Frontal cortex (tissue), 4 donors: Measurements from ENCODE around the gene FOXO6. TPM values are rescaled to one million over a fixed set of nuclear protein-coding genes. Genes with fewer than 3 reads are reported as not detected.
A peak's percentile ranks its signal among the peaks of the same experiment; 100 is the strongest.

Experiments
- DNase-seq, 2 donors: peaks; one replicate each; pipeline ENCODE4 v3.0.0; 2012; ENCODE audit warnings: low spot score in 2 of 2
- FAIRE-seq: peaks from 2 replicates; lab custom pipeline; 2012; peaks lifted over from hg19 to GRCh38; lab: Jason Lieb, UNC
- total RNA-seq: library from RNA; depleted of rRNA; stranded (reverse); fragments of >200 nt; gene quantifications from one replicate; pipeline ENCODE4 v1.2.3, GENCODE V29; 2014
- donor health status: control.
- donor health status: control.
- donor health status: control.

The FOXO6 gene
- total RNA-seq, 1 donor from 2014 or later, result 3.7 TPM

- FAIRE-seq, result no peak
- DNase-seq, result no peak
Measured at GRCh38 chr1:41380195-41380594, 19.0 kb downstream of the FOXO6 start.

- DNase-seq (peak; percentile 65 to 83), FAIRE-seq (no peak)
Measured at GRCh38 chr1:41380979-41381691, 19.9 kb downstream of the FOXO6 start.

- DNase-seq, result peak; percentile 59 to 68
- FAIRE-seq, result no peak
Measured at GRCh38 chr1:41381692-41382479, 20.7 kb downstream of the FOXO6 start.

DNA sequence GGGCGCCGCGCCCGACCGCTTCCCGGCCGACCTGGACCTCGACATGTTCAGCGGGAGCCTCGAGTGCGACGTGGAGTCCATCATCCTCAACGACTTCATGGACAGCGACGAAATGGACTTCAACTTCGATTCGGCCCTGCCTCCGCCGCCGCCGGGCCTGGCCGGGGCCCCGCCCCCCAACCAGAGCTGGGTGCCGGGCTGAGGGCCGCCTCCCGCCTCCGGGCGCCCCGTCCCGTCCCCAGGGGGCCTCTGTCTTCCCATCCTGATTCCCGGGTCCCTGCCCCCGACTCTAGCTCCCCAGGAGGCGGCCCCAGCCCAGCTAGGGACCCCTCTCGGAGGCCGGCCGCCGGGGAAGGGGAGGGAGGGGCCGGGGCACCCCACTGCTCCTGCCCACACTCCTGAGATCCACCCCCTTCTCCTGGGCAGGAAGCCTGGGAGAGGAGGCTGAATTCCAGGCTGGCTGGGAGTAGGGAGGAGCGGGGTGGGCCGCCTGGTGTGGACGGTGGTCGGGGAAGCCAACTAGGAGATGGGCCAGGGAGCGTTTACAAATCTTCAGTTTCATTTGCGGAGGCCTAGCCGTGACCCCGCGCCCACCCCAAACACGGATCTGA is 21.4 kb downstream of the FOXO6 start:
- DNase-seq (peak in 1 of 2 donors; percentile 50), FAIRE-seq (no peak)

DNA sequence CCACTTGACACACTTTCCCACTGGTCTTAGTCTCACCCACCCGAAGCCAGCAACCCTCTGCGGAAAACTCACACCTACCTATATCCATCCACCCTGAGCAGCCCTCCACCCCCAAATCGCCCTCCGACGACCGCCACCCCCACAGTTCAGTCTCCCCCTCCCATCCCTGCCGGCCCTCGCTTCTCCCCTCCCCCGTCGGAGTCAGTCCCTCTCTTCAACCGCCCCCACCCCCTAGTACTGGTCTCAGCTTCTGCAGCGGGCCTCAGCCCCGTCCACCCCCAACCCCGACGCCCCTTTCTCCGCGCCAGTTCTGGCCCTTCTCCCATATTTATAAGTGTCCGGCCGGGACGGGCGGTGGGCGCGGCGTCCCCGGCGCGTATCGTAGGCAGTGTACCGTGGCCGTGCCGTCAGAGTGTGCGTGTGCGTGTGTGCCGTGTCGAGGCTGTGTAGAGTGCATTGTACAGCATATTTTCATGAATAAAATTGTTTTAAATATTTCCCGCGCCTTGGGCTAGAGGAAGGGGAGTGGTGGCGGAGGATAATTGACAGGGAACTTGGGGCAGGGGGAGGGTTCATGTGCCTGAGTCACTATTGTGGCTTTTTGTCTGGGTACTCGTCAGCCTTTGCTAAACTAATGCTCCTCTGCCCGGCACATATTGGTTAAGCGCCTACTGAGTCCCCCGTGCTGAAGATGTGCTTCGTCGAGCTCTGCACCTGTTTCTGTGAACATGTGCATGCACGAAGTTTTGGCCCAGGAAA is 22.0 kb downstream of the FOXO6 start:
- DNase-seq, result no peak
- FAIRE-seq, result no peak

DNA sequence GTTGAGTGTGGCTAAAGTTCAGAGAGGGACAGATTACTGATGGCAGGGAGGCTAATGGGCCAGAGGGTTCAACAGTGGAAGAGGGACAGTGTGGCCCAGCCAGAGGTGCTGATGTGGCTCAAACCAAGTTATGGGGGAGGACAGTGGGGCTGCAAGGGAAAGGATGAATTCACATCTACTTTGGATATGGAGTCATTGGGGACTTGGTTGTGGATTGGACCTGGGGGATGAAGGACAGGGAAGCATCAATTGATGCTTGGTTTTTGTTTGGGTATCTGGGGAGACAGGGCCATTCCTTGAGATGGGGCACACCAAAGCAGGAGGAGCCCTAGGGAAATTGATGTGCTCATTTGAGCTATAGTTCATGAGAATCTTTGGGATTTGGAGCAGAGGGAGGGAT is 23.3 kb downstream of the FOXO6 start:
- DNase-seq (no peak), FAIRE-seq (no peak)

GRCh38 chr1:41385398-41386195 is 24.4 kb downstream of the FOXO6 start:
- DNase-seq (no peak), FAIRE-seq (no peak)

GRCh38 chr1:41386196-41386663 is 25.0 kb downstream of the FOXO6 start:
- no peak for FAIRE-seq
- DNase-seq, result no peak

GRCh38 chr1:41387667-41388091 is 26.4 kb downstream of the FOXO6 start:
- FAIRE-seq, result no peak
- DNase-seq, result peak in 1 of 2 donors; percentile 50

DNA sequence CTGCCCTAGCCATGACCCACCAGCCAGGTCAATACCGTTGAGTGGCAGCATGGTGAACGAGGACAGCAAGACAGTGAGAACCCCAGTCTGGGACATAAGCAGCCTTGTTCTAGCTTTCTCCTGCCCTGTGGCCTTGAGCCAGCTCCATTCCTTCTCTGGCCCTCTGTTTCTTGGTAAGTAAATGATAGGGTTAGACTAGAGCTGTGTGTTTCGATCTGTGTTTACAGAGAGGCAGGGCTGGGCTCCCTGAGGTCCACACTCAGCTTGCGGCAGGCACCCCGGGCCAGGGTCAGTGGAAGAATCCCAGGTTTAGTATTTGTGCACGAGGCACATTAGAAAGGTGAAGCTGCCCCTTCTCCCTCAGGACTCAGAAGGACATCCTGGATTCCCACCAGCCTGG is 27.3 kb downstream of the FOXO6 start:
- no peak for DNase-seq
- FAIRE-seq, result no peak

- DNase-seq (no peak), FAIRE-seq (no peak)
Measured at GRCh38 chr1:41389009-41389408, 27.8 kb downstream of the FOXO6 start.

DNA sequence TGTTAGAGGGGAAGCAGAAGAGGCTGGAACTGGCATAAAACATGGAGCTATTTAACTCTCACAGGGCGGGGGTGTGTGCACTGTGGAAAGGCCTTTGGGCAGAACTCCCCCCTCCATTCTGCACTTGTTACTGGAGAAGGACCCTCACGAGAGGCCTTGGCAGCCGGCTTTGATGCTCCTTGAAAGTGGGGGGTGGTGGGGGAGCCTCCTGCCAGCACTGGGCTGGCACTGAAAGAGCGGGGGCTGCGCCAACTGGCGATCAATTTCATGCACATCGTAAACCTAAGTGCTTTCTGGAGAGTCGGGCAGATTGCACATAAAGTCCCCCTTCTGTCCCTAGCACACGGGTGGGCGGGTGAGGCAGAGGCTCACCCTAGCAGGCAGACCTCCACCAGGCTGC is 28.9 kb downstream of the FOXO6 start:
- FAIRE-seq (no peak), DNase-seq (no peak)

DNA sequence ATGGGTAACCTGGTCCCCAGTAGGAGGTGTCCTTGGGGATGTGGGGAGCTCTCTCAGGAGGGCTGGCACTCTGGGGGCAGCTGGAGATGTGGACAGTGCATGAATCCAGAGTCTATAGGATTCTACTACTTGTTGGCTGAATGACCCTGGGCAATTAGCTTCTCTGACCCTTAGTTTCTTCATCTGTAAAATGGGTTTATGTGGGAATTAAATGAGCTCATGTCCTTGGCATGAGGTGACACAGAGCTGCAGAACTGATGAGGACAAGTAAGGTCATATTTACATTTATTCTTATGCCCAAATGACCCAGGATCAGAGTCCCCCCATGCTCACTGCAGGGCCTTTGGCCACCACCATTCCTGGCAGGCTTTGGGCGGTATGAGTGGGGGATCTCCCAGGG is 29.3 kb downstream of the FOXO6 start:
- DNase-seq (no peak), FAIRE-seq (no peak)

DNA sequence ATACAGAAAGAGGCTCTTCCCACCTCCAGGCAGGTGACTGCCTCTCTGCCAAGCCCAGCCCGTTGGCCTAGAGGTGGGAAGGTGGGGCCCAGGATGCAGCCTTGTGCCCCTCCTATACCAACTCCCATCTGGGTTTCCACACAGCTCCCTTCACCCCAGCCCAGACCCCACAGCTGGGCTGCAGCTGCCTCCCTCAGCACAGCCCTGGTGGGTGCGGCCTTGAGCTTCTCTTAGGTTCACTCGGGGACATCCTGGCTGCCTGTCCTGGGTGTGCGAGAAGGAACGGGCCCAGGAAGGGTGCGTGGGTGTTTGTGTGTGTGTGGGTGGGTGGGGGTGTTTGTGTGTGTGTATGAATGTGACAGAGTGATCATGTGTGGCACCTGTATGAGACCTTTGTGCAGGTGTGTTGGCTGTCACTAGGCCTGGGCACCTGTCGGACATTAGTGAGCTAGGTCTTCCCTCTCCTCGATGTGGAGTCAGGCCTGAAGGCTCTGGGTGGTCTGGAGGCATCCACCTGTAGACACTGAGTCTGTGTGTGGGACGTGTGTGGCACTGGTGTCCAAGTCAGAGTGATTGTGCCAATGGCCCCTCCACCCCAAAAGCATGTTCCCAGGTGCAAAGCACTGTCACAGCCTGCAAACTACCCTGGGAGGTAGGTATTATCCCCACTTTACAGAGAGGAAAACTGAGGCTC is 30.7 kb downstream of the FOXO6 start:
- FAIRE-seq (no peak), DNase-seq (no peak)

DNA sequence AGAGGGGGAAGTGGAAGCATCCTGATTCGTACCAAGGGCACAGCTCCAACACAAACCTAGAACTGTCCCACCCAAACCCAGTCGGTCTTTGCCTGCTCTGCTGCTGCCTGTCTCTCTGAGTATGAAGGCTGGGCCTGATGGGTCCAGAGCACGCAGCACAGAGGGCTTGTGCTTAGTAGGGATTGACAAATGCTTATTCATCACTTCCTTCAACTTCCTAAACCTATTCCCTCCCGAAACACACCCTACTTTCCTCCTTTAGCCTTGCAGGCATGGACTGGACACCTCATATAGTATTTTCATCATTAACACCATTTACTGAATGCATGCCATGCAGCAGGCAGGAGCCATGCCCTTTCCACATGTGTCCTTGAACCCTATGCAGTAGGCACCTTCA is 31.3 kb downstream of the FOXO6 start:
- no peak for DNase-seq
- no peak for FAIRE-seq

DNA sequence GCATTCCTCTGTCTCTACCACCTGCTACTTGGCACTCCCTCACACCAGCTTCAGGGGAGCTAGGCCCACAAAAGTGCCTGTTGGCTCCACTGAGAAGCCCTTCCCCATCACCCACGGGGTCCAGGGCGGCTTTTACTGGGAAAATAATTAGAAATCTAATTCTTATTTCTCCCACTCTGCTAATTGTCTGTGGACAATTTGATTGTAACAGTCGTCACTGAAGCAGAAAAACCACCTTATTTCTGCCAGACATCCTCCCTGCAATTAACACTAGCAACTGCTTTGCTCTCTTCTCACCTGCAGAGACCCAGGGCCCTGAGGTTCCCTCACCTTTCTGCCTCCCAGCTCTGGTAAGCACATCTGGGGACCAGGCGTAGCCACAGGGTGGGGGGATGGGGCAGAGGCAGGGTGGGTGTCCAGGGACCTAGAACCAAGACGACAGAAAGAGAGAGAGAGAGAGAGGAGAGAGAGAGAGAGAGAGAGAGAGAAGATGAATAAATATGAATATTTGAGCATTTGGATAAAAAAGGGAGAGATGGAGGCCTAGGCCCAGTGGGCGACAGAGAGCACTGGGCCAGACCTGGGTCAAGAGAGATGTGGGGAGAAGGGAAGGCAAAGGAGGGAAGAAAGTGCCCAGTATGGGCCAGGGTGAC is 32.6 kb downstream of the FOXO6 start:
- DNase-seq (no peak), FAIRE-seq (no peak)

- no peak for FAIRE-seq
- no peak for DNase-seq
Measured at GRCh38 chr1:41394369-41394744, 33.1 kb downstream of the FOXO6 start.
